Neural cell (in vitro differentiated cells): ENCODE results near the gene GPR152. TPM values are rescaled to one million over a fixed set of nuclear protein-coding genes. Genes with fewer than 3 reads are reported as not detected.

Experiments
- H2AFZ ChIP-seq: fragments of 200-600, 300-800 bp; sonication (generic), shearing (Covaris generic); 2 replicates; pipeline ENCODE4 v1.6.0; 2014; ENCODE audit warnings: low read depth, mild to moderate bottlenecking, antibody characterized with exemption, low read length, moderate library complexity
- H3F3A ChIP-seq: fragments of 200-600 bp; shearing (Covaris generic); 2 replicates; pipeline ENCODE4 v1.6.1; 2016; ENCODE audit warnings: mild to moderate bottlenecking, moderate library complexity, mixed read lengths, antibody characterized with exemption, low read length; ENCODE audit not compliant: insufficient read depth, poor library complexity, severe bottlenecking
- H3K27ac ChIP-seq: fragments of 200-600, 300-800 bp; sonication (generic), shearing (Covaris generic); 2 replicates; pipeline ENCODE4 v1.5.1; 2014; ENCODE audit warnings: mild to moderate bottlenecking, low read length, moderate library complexity
- H3K27me3 ChIP-seq: fragments of 300-800, 200-600 bp; sonication (generic), shearing (Covaris generic); 2 replicates; pipeline ENCODE4 v1.6.0; 2014; ENCODE audit warnings: mild to moderate bottlenecking, low read depth, low read length, moderate library complexity; ENCODE audit not compliant: insufficient read depth
- H3K36me3 ChIP-seq: fragments of 300-800, 200-600 bp; sonication (generic), shearing (Covaris generic); 2 replicates; pipeline ENCODE4 v1.5.1; 2014; ENCODE audit warnings: mild to moderate bottlenecking, antibody characterized with exemption, low read length, moderate library complexity; ENCODE audit not compliant: insufficient read depth
- H3K4me2 ChIP-seq: fragments of 300-800, 200-600 bp; sonication (generic), shearing (Covaris generic); 2 replicates; pipeline ENCODE4 v1.6.0; 2014; ENCODE audit warnings: mild to moderate bottlenecking, low read length
- H3K4me3 ChIP-seq: fragments of 300-800, 200-600 bp; sonication (generic), shearing (Covaris generic); 2 replicates; pipeline ENCODE4 v1.5.1; 2014; ENCODE audit warnings: mild to moderate bottlenecking, low read length, moderate library complexity
- H3K79me2 ChIP-seq: fragments of 200-600 bp; shearing (Covaris generic); replicated peaks from 2 replicates; pipeline ENCODE4 v1.6.0; 2014; ENCODE audit warnings: mild to moderate bottlenecking, low read length, moderate library complexity; ENCODE audit not compliant: insufficient read depth
- H3K9ac ChIP-seq: fragments of 300-800, 200-600 bp; sonication (generic), shearing (Covaris generic); 2 replicates; pipeline ENCODE4 v1.6.1; 2016; ENCODE audit warnings: mild to moderate bottlenecking, low read length, mixed read lengths
- H3K9me2 ChIP-seq: fragments of 200-600 bp; shearing (Covaris generic); 2 replicates; pipeline ENCODE4 v1.6.1; 2016; ENCODE audit warnings: mild to moderate bottlenecking, low read length, mixed read lengths; ENCODE audit not compliant: insufficient read depth
- H3K9me3 ChIP-seq: fragments of 200-600, 300-800 bp; sonication (generic), shearing (Covaris generic); 2 replicates; pipeline ENCODE4 v1.6.1; 2016; ENCODE audit warnings: mild to moderate bottlenecking, mixed run types, low read length, moderate library complexity, mixed read lengths
- H4K20me1 ChIP-seq: fragments of 200-600 bp; shearing (Covaris generic); 2 replicates; pipeline ENCODE4 v1.6.1; 2016; ENCODE audit warnings: mild to moderate bottlenecking, mixed run types; ENCODE audit not compliant: insufficient read depth
- EP300 ChIP-seq: fragments of 450-650 bp; conservative IDR thresholded peaks from 2 replicates; pipeline ENCODE4 v1.6.1; 2014; ENCODE audit warnings: antibody characterized with exemption, mild to moderate bottlenecking, moderate library complexity; ENCODE audit not compliant: poor library complexity, severe bottlenecking
- EZH2 ChIP-seq: fragments of 200-600, 300-800 bp; shearing (Covaris generic), sonication (generic); IDR thresholded peaks from 2 replicates; pipeline ENCODE4 v1.6.1; 2014; ENCODE audit warnings: antibody characterized with exemption, low read length, borderline replicate concordance, mild to moderate bottlenecking; ENCODE audit not compliant: insufficient read depth, poor library complexity, severe bottlenecking
- MXI1 ChIP-seq: fragments of 450-650 bp; conservative IDR thresholded peaks from 2 replicates; pipeline ENCODE4 v1.6.1; 2014; ENCODE audit warnings: antibody characterized with exemption, mild to moderate bottlenecking; ENCODE audit not compliant: poor library complexity, severe bottlenecking
- POLR2AphosphoS5 ChIP-seq: IDR thresholded peaks from 2 replicates; pipeline ENCODE4 v1.6.1; 2012
- RAD21 ChIP-seq: fragments of 450-650 bp; conservative IDR thresholded peaks from 2 replicates; pipeline ENCODE4 v1.6.1; 2014; ENCODE audit warnings: antibody characterized with exemption, mild to moderate bottlenecking, moderate library complexity
- REST ChIP-seq: IDR thresholded peaks from 2 replicates; pipeline ENCODE4 v1.6.1; 2012; ENCODE audit warnings: borderline replicate concordance
- SMC3 ChIP-seq: fragments of 450-650 bp; conservative IDR thresholded peaks from 2 replicates; pipeline ENCODE4 v1.6.1; 2014; ENCODE audit warnings: antibody characterized with exemption, mild to moderate bottlenecking, moderate library complexity; ENCODE audit not compliant: poor library complexity
- TAF1 ChIP-seq: IDR thresholded peaks from 2 replicates; pipeline ENCODE4 v1.6.1; 2012; ENCODE audit warnings: low read depth
- polyA plus RNA-seq: library from polyadenylated mRNA; depleted of rRNA; stranded (reverse); fragments of >200 nt; gene quantifications from 2 replicates; pipeline ENCODE4 v1.2.3, GENCODE V29; 2014
- TF ChIP-seq, protein P1 (sequence below): fragments of 450-650 bp; IDR thresholded peaks from 2 replicates; pipeline ENCODE4 v1.5.1; 2014; ENCODE audit warnings: antibody characterized with exemption, mild to moderate bottlenecking, moderate library complexity; ENCODE audit not compliant: poor library complexity, severe bottlenecking

GPR152 gene
- polyA plus RNA-seq, 1 donor from 2014 or later, result not detected

- Histone ChIP-seq H3F3A (no peaks in the 10 kb centered on the region), H3K4me2 (no peak overlapping the region), H4K20me1 (no peaks in the 10 kb centered on the region), H3K27ac (no peak overlapping the region), H3K9me2 (no peaks in the 10 kb centered on the region), H3K79me2 (no peaks in the 10 kb centered on the region), H2AFZ (no peak overlapping the region), H3K36me3 (no peaks in the 10 kb centered on the region), H3K27me3 (no peaks in the 10 kb centered on the region), H3K4me3 (no peak overlapping the region), H3K9me3 (no peaks in the 10 kb centered on the region), H3K9ac (no peak overlapping the region)
- no peak for TF ChIP-seq SMC3
- TF ChIP-seq POLR2AphosphoS5, result no peak
- no peak for TF ChIP-seq TAF1
- TF ChIP-seq, protein P1, sequence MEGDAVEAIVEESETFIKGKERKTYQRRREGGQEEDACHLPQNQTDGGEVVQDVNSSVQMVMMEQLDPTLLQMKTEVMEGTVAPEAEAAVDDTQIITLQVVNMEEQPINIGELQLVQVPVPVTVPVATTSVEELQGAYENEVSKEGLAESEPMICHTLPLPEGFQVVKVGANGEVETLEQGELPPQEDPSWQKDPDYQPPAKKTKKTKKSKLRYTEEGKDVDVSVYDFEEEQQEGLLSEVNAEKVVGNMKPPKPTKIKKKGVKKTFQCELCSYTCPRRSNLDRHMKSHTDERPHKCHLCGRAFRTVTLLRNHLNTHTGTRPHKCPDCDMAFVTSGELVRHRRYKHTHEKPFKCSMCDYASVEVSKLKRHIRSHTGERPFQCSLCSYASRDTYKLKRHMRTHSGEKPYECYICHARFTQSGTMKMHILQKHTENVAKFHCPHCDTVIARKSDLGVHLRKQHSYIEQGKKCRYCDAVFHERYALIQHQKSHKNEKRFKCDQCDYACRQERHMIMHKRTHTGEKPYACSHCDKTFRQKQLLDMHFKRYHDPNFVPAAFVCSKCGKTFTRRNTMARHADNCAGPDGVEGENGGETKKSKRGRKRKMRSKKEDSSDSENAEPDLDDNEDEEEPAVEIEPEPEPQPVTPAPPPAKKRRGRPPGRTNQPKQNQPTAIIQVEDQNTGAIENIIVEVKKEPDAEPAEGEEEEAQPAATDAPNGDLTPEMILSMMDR, result no peak
- TF ChIP-seq EZH2, result no peak
- TF ChIP-seq MXI1, result no peak
- TF ChIP-seq EP300, result no peak
- TF ChIP-seq REST, result no peak
- TF ChIP-seq RAD21, result no peak
These were observed 38.2 kb upstream of the GPR152 start for GRCh38 chr11:67490727-67491065.

DNA sequence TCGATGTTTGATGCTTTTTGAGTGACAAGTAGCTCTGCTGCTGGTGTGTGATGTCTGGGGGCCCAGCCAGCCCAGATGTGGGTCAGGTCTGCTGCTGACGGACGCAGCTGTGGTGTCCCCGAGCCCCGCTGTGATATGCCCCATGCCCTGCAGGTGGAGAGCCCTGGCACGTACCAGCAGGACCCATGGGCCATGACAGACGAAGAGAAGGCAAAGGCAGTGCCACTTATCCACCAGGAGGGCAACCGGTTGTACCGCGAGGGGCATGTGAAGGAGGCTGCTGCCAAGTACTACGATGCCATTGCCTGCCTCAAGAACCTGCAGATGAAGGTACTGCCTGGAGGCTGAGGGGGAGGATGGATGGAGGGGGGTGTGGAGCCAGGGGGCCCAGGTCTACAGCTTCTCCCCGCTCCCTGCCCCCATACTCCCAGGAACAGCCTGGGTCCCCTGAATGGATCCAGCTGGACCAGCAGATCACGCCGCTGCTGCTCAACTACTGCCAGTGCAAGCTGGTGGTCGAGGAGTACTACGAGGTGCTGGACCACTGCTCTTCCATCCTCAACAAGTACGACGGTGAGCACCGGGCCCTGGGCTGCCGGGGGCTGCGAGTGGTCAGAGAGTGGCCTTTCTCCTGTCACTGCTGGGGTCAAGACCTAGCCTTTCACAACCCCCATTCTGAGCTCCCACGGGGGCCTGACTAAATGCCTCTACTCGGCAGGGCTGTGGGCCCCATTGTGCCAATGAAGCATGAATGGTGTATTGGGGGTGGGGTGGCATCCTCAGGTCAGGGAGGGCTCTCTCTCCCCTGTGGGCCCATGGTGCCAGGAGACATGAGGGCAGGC, 37.6 kb upstream of the GPR152 start:
- H3K36me3 ChIP-seq, result no peaks in the 10 kb centered on the region
- TF ChIP-seq EZH2 (no peak), MXI1 (no peak), EP300 (no peak), REST (no peak), SMC3 (no peak), TAF1 (no peak), POLR2AphosphoS5 (no peak), RAD21 (no peak)
- TF ChIP-seq, protein P1, result no peak
- no peak overlapping the region for H3K4me3 ChIP-seq
- H3K79me2 ChIP-seq, result no peaks in the 10 kb centered on the region
- no peak overlapping the region for H3K27ac ChIP-seq
- no peak overlapping the region for H2AFZ ChIP-seq
- no peaks in the 10 kb centered on the region for H3F3A ChIP-seq
- H4K20me1 ChIP-seq, result no peaks in the 10 kb centered on the region
- H3K9me3 ChIP-seq, result no peaks in the 10 kb centered on the region
- H3K4me2 ChIP-seq, result no peak overlapping the region
- no peaks in the 10 kb centered on the region for H3K9me2 ChIP-seq
- H3K27me3 ChIP-seq, result no peaks in the 10 kb centered on the region
- H3K9ac ChIP-seq, result no peak overlapping the region
